ENCODE results near the gene NBEA.

NBEA gene

GRCh38 chr13:35283856-35284255 lies 341.8 kb downstream of the NBEA start:
- DNase-seq (ENCODE audit: low read depth in 2 of 2), result no peak

GRCh38 chr13:35285677-35286076 lies 343.6 kb downstream of the NBEA start:
- no peak for DNase-seq (ENCODE audit: low read depth in 2 of 2)

- no peak for DNase-seq (ENCODE audit: low read depth in 2 of 2)
Measured at GRCh38 chr13:35292329-35292728, 350.3 kb downstream of the NBEA start.

- peak; percentile 13 to 18 for DNase-seq (ENCODE audit: low read depth in 2 of 2)
Measured at GRCh38 chr13:35293579-35294226, 351.6 kb downstream of the NBEA start.

GRCh38 chr13:35309706-35310105 lies 367.6 kb downstream of the NBEA start:
- no peak for DNase-seq (ENCODE audit: low read depth in 2 of 2)

- DNase-seq (ENCODE audit: low read depth in 2 of 2), result no peak
Measured at GRCh38 chr13:35332134-35332533, 390.1 kb downstream of the NBEA start.

GRCh38 chr13:35333157-35333556 lies 391.1 kb downstream of the NBEA start:
- DNase-seq (ENCODE audit: low read depth in 2 of 2), result no peak

GRCh38 chr13:35342440-35342839 lies 400.4 kb downstream of the NBEA start:
- DNase-seq (ENCODE audit: low read depth in 2 of 2), result no peak

- no peak for DNase-seq (ENCODE audit: low read depth in 2 of 2)
Measured at GRCh38 chr13:35343417-35343816, 401.3 kb downstream of the NBEA start.

- no peak for DNase-seq (ENCODE audit: low read depth in 2 of 2)
Measured at GRCh38 chr13:35345992-35346391, 403.9 kb downstream of the NBEA start.

- DNase-seq (ENCODE audit: low read depth in 2 of 2), result no peak
Measured at GRCh38 chr13:35346494-35346893, 404.4 kb downstream of the NBEA start.

- DNase-seq (ENCODE audit: low read depth in 2 of 2), result no peak
Measured at GRCh38 chr13:35347679-35348205, 405.7 kb downstream of the NBEA start.

GRCh38 chr13:35349052-35349451 lies 407.0 kb downstream of the NBEA start:
- no peak for DNase-seq (ENCODE audit: low read depth in 2 of 2)

- no peak for DNase-seq (ENCODE audit: low read depth in 2 of 2)
Measured at GRCh38 chr13:35349673-35350278, 407.7 kb downstream of the NBEA start.

- no peak for DNase-seq (ENCODE audit: low read depth in 2 of 2)
Measured at GRCh38 chr13:35354285-35354684, 412.2 kb downstream of the NBEA start.

GRCh38 chr13:35354882-35355281 lies 412.8 kb downstream of the NBEA start:
- no peak for DNase-seq (ENCODE audit: low read depth in 2 of 2)

GRCh38 chr13:35356572-35356971 lies 414.5 kb downstream of the NBEA start:
- no peak for DNase-seq (ENCODE audit: low read depth in 2 of 2)

- no peak for DNase-seq (ENCODE audit: low read depth in 2 of 2)
Measured at GRCh38 chr13:35365883-35366282, 423.8 kb downstream of the NBEA start.

- no peak for DNase-seq (ENCODE audit: low read depth in 2 of 2)
Measured at GRCh38 chr13:35367586-35367985, 425.5 kb downstream of the NBEA start.

GRCh38 chr13:35378939-35379338 lies 436.9 kb downstream of the NBEA start:
- DNase-seq (ENCODE audit: low read depth in 2 of 2), result no peak

GRCh38 chr13:35379663-35380062 lies 437.6 kb downstream of the NBEA start:
- DNase-seq (ENCODE audit: low read depth in 2 of 2), result no peak

- no peak for DNase-seq (ENCODE audit: low read depth in 2 of 2)
Measured at GRCh38 chr13:35387682-35388250, 445.7 kb downstream of the NBEA start.
